Stimulated activated naive CD8-positive, alpha-beta T cell treated with anti-CD3 and anti-CD28 coated beads, Interleukin-15, Interleukin-2, amounts not matched to agents 100 ng/mL and 50 ng/mL, for 24 hours (primary cell): ENCODE data around the gene LRP1B.

ENCODE experiments used
- H3K27ac Mint-ChIP-seq: one replicate; pipeline ENCODE4 v1.8.0; 2021; ENCODE audit warnings: mild to moderate bottlenecking, mixed read lengths
- H3K27me3 Mint-ChIP-seq: one replicate; pipeline ENCODE4 v1.8.0; 2021; ENCODE audit warnings: mixed read lengths
- H3K36me3 Mint-ChIP-seq: one replicate; pipeline ENCODE4 v1.8.0; 2021; ENCODE audit warnings: low read depth, mixed read lengths
- H3K4me1 Mint-ChIP-seq: one replicate; pipeline ENCODE4 v1.8.0; 2021; ENCODE audit warnings: low read depth, mixed read lengths
- H3K4me3 Mint-ChIP-seq: one replicate; pipeline ENCODE4 v1.8.0; 2021; ENCODE audit warnings: mild to moderate bottlenecking, mixed read lengths
- H3K9me3 Mint-ChIP-seq: one replicate; pipeline ENCODE4 v1.8.0; 2021; ENCODE audit warnings: mixed read lengths

LRP1B gene

GRCh38 chr2:140205093-140205492, 1925.7 kb downstream of the LRP1B start:
- H3K27ac Mint-ChIP-seq = no peak overlapping the region
- no peaks in the 10 kb centered on the region for H3K4me1 Mint-ChIP-seq
- peaks cover 12% of the 10 kb centered on the region for H3K9me3 Mint-ChIP-seq
- H3K36me3 Mint-ChIP-seq = no peaks in the 10 kb centered on the region
- no peaks in the 10 kb centered on the region for H3K27me3 Mint-ChIP-seq
- H3K4me3 Mint-ChIP-seq = no peak overlapping the region

GRCh38 chr2:140203347-140203746, 1927.5 kb downstream of the LRP1B start:
- H3K4me1 Mint-ChIP-seq = no peaks in the 10 kb centered on the region
- no peaks in the 10 kb centered on the region for H3K36me3 Mint-ChIP-seq
- no peaks in the 10 kb centered on the region for H3K27me3 Mint-ChIP-seq
- no peak overlapping the region for H3K4me3 Mint-ChIP-seq
- no peak overlapping the region for H3K27ac Mint-ChIP-seq
- peaks cover 12% of the 10 kb centered on the region for H3K9me3 Mint-ChIP-seq

GRCh38 chr2:140201572-140201971, 1929.2 kb downstream of the LRP1B start:
- no peak overlapping the region for H3K27ac Mint-ChIP-seq
- no peak overlapping the region for H3K4me3 Mint-ChIP-seq
- peaks cover 5% of the 10 kb centered on the region for H3K9me3 Mint-ChIP-seq
- H3K4me1 Mint-ChIP-seq = no peaks in the 10 kb centered on the region
- H3K36me3 Mint-ChIP-seq = no peaks in the 10 kb centered on the region
- no peaks in the 10 kb centered on the region for H3K27me3 Mint-ChIP-seq

GRCh38 chr2:140200764-140201163, 1930.1 kb downstream of the LRP1B start:
- peaks cover under 1% of the 10 kb centered on the region for H3K9me3 Mint-ChIP-seq
- no peak overlapping the region for H3K4me3 Mint-ChIP-seq
- H3K4me1 Mint-ChIP-seq = no peaks in the 10 kb centered on the region
- no peak overlapping the region for H3K27ac Mint-ChIP-seq
- H3K36me3 Mint-ChIP-seq = no peaks in the 10 kb centered on the region
- no peaks in the 10 kb centered on the region for H3K27me3 Mint-ChIP-seq

- Mint-ChIP-seq H3K27me3 (no peaks in the 10 kb centered on the region), H3K4me1 (no peaks in the 10 kb centered on the region), H3K4me3 (no peak overlapping the region), H3K27ac (no peak overlapping the region), H3K9me3 (no peaks in the 10 kb centered on the region), H3K36me3 (no peaks in the 10 kb centered on the region)
Measured at GRCh38 chr2:140200307-140200706, 1930.5 kb downstream of the LRP1B start.

- H3K4me3 Mint-ChIP-seq = no peak overlapping the region
- no peaks in the 10 kb centered on the region for H3K36me3 Mint-ChIP-seq
- H3K27ac Mint-ChIP-seq = no peak overlapping the region
- H3K4me1 Mint-ChIP-seq = no peaks in the 10 kb centered on the region
- H3K27me3 Mint-ChIP-seq = no peaks in the 10 kb centered on the region
- no peaks in the 10 kb centered on the region for H3K9me3 Mint-ChIP-seq
Measured at GRCh38 chr2:140199312-140199711, 1931.5 kb downstream of the LRP1B start.

- Mint-ChIP-seq H3K4me3 (no peak overlapping the region), H3K4me1 (no peaks in the 10 kb centered on the region), H3K9me3 (peaks cover 10% of the 10 kb centered on the region), H3K27ac (no peak overlapping the region), H3K36me3 (no peaks in the 10 kb centered on the region), H3K27me3 (no peaks in the 10 kb centered on the region)
Measured at GRCh38 chr2:140187086-140187485, 1943.7 kb downstream of the LRP1B start.

GRCh38 chr2:140186313-140186712, 1944.5 kb downstream of the LRP1B start:
- H3K4me1 Mint-ChIP-seq = no peaks in the 10 kb centered on the region
- H3K9me3 Mint-ChIP-seq = peaks cover 10% of the 10 kb centered on the region
- H3K27ac Mint-ChIP-seq = no peak overlapping the region
- H3K27me3 Mint-ChIP-seq = no peaks in the 10 kb centered on the region
- H3K4me3 Mint-ChIP-seq = no peak overlapping the region
- H3K36me3 Mint-ChIP-seq = no peaks in the 10 kb centered on the region

- no peaks in the 10 kb centered on the region for H3K4me1 Mint-ChIP-seq
- H3K36me3 Mint-ChIP-seq = no peaks in the 10 kb centered on the region
- H3K9me3 Mint-ChIP-seq = peaks cover 14% of the 10 kb centered on the region
- H3K27ac Mint-ChIP-seq = no peak overlapping the region
- H3K4me3 Mint-ChIP-seq = no peak overlapping the region
- no peaks in the 10 kb centered on the region for H3K27me3 Mint-ChIP-seq
Measured at GRCh38 chr2:140185076-140185475, 1945.7 kb downstream of the LRP1B start.

- Mint-ChIP-seq H3K36me3 (no peaks in the 10 kb centered on the region), H3K9me3 (peaks cover 10% of the 10 kb centered on the region), H3K27me3 (no peaks in the 10 kb centered on the region), H3K4me1 (no peaks in the 10 kb centered on the region), H3K4me3 (no peak overlapping the region), H3K27ac (no peak overlapping the region)
Measured at GRCh38 chr2:140183056-140183765, 1947.6 kb downstream of the LRP1B start.
